Measurements from ENCODE around the gene MYO1H.

The MYO1H gene

GRCh38 chr12:109352184-109352583, 4.5 kb downstream of the MYO1H start:
- H3K36me3 ChIP-seq (ENCODE audit: insufficient read depth, low read depth, low read length), result no peaks in the 10 kb centered on the region
- H3K9ac ChIP-seq (ENCODE audit: low read depth, low read length), result no peak overlapping the region
- no peak overlapping the region for H3K27ac ChIP-seq (ENCODE audit: low read length)
- H3K4me3 ChIP-seq (ENCODE audit: low read length), result no peak overlapping the region
- 0 out of 2 replicates have a peak, but pooled peaks cover 2% of the 10 kb centered on the region for H3K27me3 ChIP-seq (ENCODE audit: insufficient read depth, low read length)
- H3K9me3 ChIP-seq (ENCODE audit: insufficient read depth, low read depth, low read length), result no peaks in the 10 kb centered on the region
- no peaks in the 10 kb centered on the region for H3K4me1 ChIP-seq (ENCODE audit: insufficient read depth, low read length)

GRCh38 chr12:109356577-109356976, 8.9 kb downstream of the MYO1H start:
- Histone ChIP-seq H3K27me3 (ENCODE audit: insufficient read depth, low read length) (0 out of 2 replicates have a peak, but pooled peaks cover 4% of the 10 kb centered on the region), H3K9me3 (ENCODE audit: insufficient read depth, low read depth, low read length) (no peaks in the 10 kb centered on the region), H3K9ac (ENCODE audit: low read depth, low read length) (no peak overlapping the region), H3K4me1 (ENCODE audit: insufficient read depth, low read length) (no peaks in the 10 kb centered on the region), H3K36me3 (ENCODE audit: insufficient read depth, low read depth, low read length) (no peaks in the 10 kb centered on the region), H3K27ac (ENCODE audit: low read length) (no peak overlapping the region), H3K4me3 (ENCODE audit: low read length) (no peak overlapping the region)

- Histone ChIP-seq H3K27me3 (ENCODE audit: insufficient read depth, low read length) (0 out of 2 replicates have a peak, but pooled peaks cover 4% of the 10 kb centered on the region), H3K27ac (ENCODE audit: low read length) (no peak overlapping the region), H3K9me3 (ENCODE audit: insufficient read depth, low read depth, low read length) (no peaks in the 10 kb centered on the region), H3K4me1 (ENCODE audit: insufficient read depth, low read length) (no peaks in the 10 kb centered on the region), H3K9ac (ENCODE audit: low read depth, low read length) (no peak overlapping the region), H3K4me3 (ENCODE audit: low read length) (no peak overlapping the region), H3K36me3 (ENCODE audit: insufficient read depth, low read depth, low read length) (no peaks in the 10 kb centered on the region)
Observed at GRCh38 chr12:109357032-109357431, 9.3 kb downstream of the MYO1H start.

- Histone ChIP-seq H3K27ac (ENCODE audit: low read length) (no peak overlapping the region), H3K4me3 (ENCODE audit: low read length) (no peak overlapping the region)
Observed at GRCh38 chr12:109358154-109358869, 10.6 kb downstream of the MYO1H start.

GRCh38 chr12:109359131-109359690, 11.5 kb downstream of the MYO1H start:
- Histone ChIP-seq H3K36me3 (ENCODE audit: insufficient read depth, low read depth, low read length) (no peaks in the 10 kb centered on the region), H3K9ac (ENCODE audit: low read depth, low read length) (no peak overlapping the region), H3K27me3 (ENCODE audit: insufficient read depth, low read length) (0 out of 2 replicates have a peak, but pooled peaks cover 4% of the 10 kb centered on the region), H3K9me3 (ENCODE audit: insufficient read depth, low read depth, low read length) (no peaks in the 10 kb centered on the region), H3K27ac (ENCODE audit: low read length) (no peak overlapping the region), H3K4me3 (ENCODE audit: low read length) (no peak overlapping the region), H3K4me1 (ENCODE audit: insufficient read depth, low read length) (no peaks in the 10 kb centered on the region)

More at GRCh38 chr12:109358154-109358869, 10.6 kb downstream of the MYO1H start:
- Histone ChIP-seq H3K36me3 (ENCODE audit: insufficient read depth, low read depth, low read length) (no peaks in the 10 kb centered on the region), H3K4me1 (ENCODE audit: insufficient read depth, low read length) (no peaks in the 10 kb centered on the region), H3K9me3 (ENCODE audit: insufficient read depth, low read depth, low read length) (no peaks in the 10 kb centered on the region), H3K27me3 (ENCODE audit: insufficient read depth, low read length) (0 out of 2 replicates have a peak, but pooled peaks cover 4% of the 10 kb centered on the region), H3K9ac (ENCODE audit: low read depth, low read length) (no peak overlapping the region)

- Histone ChIP-seq H3K27me3 (ENCODE audit: insufficient read depth, low read length) (no peaks in the 10 kb centered on the region; the same call in 1 of the 2 replicates), H3K36me3 (ENCODE audit: insufficient read depth, low read depth, low read length) (no peaks in the 10 kb centered on the region), H3K9me3 (ENCODE audit: insufficient read depth, low read depth, low read length) (no peaks in the 10 kb centered on the region), H3K9ac (ENCODE audit: low read depth, low read length) (no peak overlapping the region), H3K4me3 (ENCODE audit: low read length) (no peak overlapping the region), H3K4me1 (ENCODE audit: insufficient read depth, low read length) (no peaks in the 10 kb centered on the region), H3K27ac (ENCODE audit: low read length) (no peak overlapping the region)
Observed at GRCh38 chr12:109369831-109370230, 22.1 kb downstream of the MYO1H start.

- no peaks in the 10 kb centered on the region for H3K27me3 ChIP-seq (ENCODE audit: insufficient read depth, low read length)
- no peak overlapping the region for H3K27ac ChIP-seq (ENCODE audit: low read length)
- H3K36me3 ChIP-seq (ENCODE audit: insufficient read depth, low read depth, low read length), result no peaks in the 10 kb centered on the region
- H3K4me3 ChIP-seq (ENCODE audit: low read length), result no peak overlapping the region
- no peaks in the 10 kb centered on the region for H3K9me3 ChIP-seq (ENCODE audit: insufficient read depth, low read depth, low read length)
- H3K4me1 ChIP-seq (ENCODE audit: insufficient read depth, low read length), result no peaks in the 10 kb centered on the region; the same call in 1 of the 2 replicates
- H3K9ac ChIP-seq (ENCODE audit: low read depth, low read length), result no peak overlapping the region
Observed at GRCh38 chr12:109377139-109377685, 29.5 kb downstream of the MYO1H start.

- H3K9ac ChIP-seq (ENCODE audit: low read depth, low read length), result no peak overlapping the region
- no peaks in the 10 kb centered on the region for H3K27me3 ChIP-seq (ENCODE audit: insufficient read depth, low read length)
- no peak overlapping the region for H3K4me3 ChIP-seq (ENCODE audit: low read length)
- no peaks in the 10 kb centered on the region; the same call in 1 of the 2 replicates for H3K4me1 ChIP-seq (ENCODE audit: insufficient read depth, low read length)
- no peak overlapping the region for H3K27ac ChIP-seq (ENCODE audit: low read length)
- no peaks in the 10 kb centered on the region for H3K36me3 ChIP-seq (ENCODE audit: insufficient read depth, low read depth, low read length)
- H3K9me3 ChIP-seq (ENCODE audit: insufficient read depth, low read depth, low read length), result 0 out of 2 replicates have a peak, but pooled peaks cover 3% of the 10 kb centered on the region
Observed at GRCh38 chr12:109378569-109378968, 30.9 kb downstream of the MYO1H start.

- no peak overlapping the region for H3K4me3 ChIP-seq (ENCODE audit: low read length)
Observed at GRCh38 chr12:109382031-109382430, 34.3 kb downstream of the MYO1H start.

GRCh38 chr12:109383240-109383639, 35.5 kb downstream of the MYO1H start:
- Histone ChIP-seq H3K27me3 (ENCODE audit: insufficient read depth, low read length) (no peaks in the 10 kb centered on the region), H3K4me3 (ENCODE audit: low read length) (no peak overlapping the region)

More at GRCh38 chr12:109382031-109382430, 34.3 kb downstream of the MYO1H start:
- H3K36me3 ChIP-seq (ENCODE audit: insufficient read depth, low read depth, low read length), result no peaks in the 10 kb centered on the region
- no peaks in the 10 kb centered on the region for H3K27me3 ChIP-seq (ENCODE audit: insufficient read depth, low read length)
- no peak overlapping the region for H3K27ac ChIP-seq (ENCODE audit: low read length)
- no peak overlapping the region for H3K9ac ChIP-seq (ENCODE audit: low read depth, low read length)
- 0 out of 2 replicates have a peak, but pooled peaks cover 3% of the 10 kb centered on the region for H3K9me3 ChIP-seq (ENCODE audit: insufficient read depth, low read depth, low read length)
- no peaks in the 10 kb centered on the region; the same call in 1 of the 2 replicates for H3K4me1 ChIP-seq (ENCODE audit: insufficient read depth, low read length)

GRCh38 chr12:109385339-109386058, 37.8 kb downstream of the MYO1H start:
- H3K9ac ChIP-seq (ENCODE audit: low read depth, low read length), result no peak overlapping the region
- no peaks in the 10 kb centered on the region for H3K36me3 ChIP-seq (ENCODE audit: insufficient read depth, low read depth, low read length)
- H3K27ac ChIP-seq (ENCODE audit: low read length), result no peak overlapping the region
- no peaks in the 10 kb centered on the region for H3K27me3 ChIP-seq (ENCODE audit: insufficient read depth, low read length)
- no peaks in the 10 kb centered on the region for H3K4me1 ChIP-seq (ENCODE audit: insufficient read depth, low read length)
- H3K9me3 ChIP-seq (ENCODE audit: insufficient read depth, low read depth, low read length), result 0 out of 2 replicates have a peak, but pooled peaks cover 3% of the 10 kb centered on the region
- no peak overlapping the region for H3K4me3 ChIP-seq (ENCODE audit: low read length)

More at GRCh38 chr12:109383240-109383639, 35.5 kb downstream of the MYO1H start:
- Histone ChIP-seq H3K9ac (ENCODE audit: low read depth, low read length) (no peak overlapping the region), H3K36me3 (ENCODE audit: insufficient read depth, low read depth, low read length) (no peaks in the 10 kb centered on the region), H3K9me3 (ENCODE audit: insufficient read depth, low read depth, low read length) (0 out of 2 replicates have a peak, but pooled peaks cover 3% of the 10 kb centered on the region), H3K4me1 (ENCODE audit: insufficient read depth, low read length) (no peaks in the 10 kb centered on the region), H3K27ac (ENCODE audit: low read length) (no peak overlapping the region)
